ENCODE data around the gene ATP5MC2. TPM values are rescaled to one million over a fixed set of nuclear protein-coding genes. Genes with fewer than 3 reads are reported as not detected.
"Not testable (repeated sequence)": the region's sequence is repeated elsewhere in the genome, so short reads cannot be mapped to it uniquely, and the experiment has no call there.

ATP5MC2 gene
- total RNA-seq, 3 donors from 2014 or later (not counting 1 experiment from before 2014, with no cell fraction given), result 180 to 195 (median 184) TPM

DNA sequence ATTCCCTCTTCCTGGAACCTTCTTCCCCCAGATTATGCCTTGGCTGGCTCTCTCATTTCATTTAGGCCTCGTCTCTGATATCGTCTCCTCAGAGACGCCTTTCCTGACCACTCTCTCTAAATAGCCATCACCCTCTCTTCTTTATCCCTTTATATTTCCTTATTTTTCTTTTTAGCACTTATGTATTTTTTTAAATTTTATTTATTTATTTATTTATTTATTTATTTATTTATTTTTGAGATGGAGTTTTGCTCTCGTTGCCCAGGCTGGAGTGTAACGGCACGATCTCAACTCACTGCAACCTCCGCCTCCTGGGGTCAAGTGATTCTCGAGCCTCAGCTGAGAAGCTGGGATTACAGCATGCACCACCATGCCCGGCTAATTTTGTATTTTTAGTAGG lies 8.1 kb upstream of the ATP5MC2 start:
- Mint-ChIP-seq H3K27ac (no peak overlapping the region), H3K4me1 (no peaks in the 10 kb centered on the region), H3K9me3 (no peaks in the 10 kb centered on the region), H3K4me3 (no peak overlapping the region), H3K36me3 (no peaks in the 10 kb centered on the region), H3K27me3 (ENCODE audit: low read depth in 2 of 2) (peaks cover 19 to 21% of the 10 kb centered on the region in 2 donors)
- Histone ChIP-seq H3K4me3 (ENCODE audit: low read length) (no peak overlapping the region), H3K4me1 (ENCODE audit: control insufficient read depth, insufficient read depth, low read length) (no peaks in the 10 kb centered on the region), H3K9me3 (ENCODE audit: control insufficient read depth, insufficient read depth, low read length) (no peaks in the 10 kb centered on the region), H3K27me3 (ENCODE audit: control insufficient read depth, insufficient read depth, low read length) (no peaks in the 10 kb centered on the region), H3K36me3 (ENCODE audit: control insufficient read depth, insufficient read depth, low read length) (no peaks in the 10 kb centered on the region), H3K27ac (ENCODE audit: low read length) (no peak overlapping the region)
- ATAC-seq, result no peak
- WGBS (ENCODE audit: insufficient coverage), result 94% methylated on average over 9 of the region's 9 CpGs
- intact Hi-C loops (cut with micrococcal nuclease), result no loop called here
- TF ChIP-seq, protein P1, sequence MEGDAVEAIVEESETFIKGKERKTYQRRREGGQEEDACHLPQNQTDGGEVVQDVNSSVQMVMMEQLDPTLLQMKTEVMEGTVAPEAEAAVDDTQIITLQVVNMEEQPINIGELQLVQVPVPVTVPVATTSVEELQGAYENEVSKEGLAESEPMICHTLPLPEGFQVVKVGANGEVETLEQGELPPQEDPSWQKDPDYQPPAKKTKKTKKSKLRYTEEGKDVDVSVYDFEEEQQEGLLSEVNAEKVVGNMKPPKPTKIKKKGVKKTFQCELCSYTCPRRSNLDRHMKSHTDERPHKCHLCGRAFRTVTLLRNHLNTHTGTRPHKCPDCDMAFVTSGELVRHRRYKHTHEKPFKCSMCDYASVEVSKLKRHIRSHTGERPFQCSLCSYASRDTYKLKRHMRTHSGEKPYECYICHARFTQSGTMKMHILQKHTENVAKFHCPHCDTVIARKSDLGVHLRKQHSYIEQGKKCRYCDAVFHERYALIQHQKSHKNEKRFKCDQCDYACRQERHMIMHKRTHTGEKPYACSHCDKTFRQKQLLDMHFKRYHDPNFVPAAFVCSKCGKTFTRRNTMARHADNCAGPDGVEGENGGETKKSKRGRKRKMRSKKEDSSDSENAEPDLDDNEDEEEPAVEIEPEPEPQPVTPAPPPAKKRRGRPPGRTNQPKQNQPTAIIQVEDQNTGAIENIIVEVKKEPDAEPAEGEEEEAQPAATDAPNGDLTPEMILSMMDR (IDR thresholded peaks at IDR 0.05), result no peak
- no peak for DNase-seq

DNA sequence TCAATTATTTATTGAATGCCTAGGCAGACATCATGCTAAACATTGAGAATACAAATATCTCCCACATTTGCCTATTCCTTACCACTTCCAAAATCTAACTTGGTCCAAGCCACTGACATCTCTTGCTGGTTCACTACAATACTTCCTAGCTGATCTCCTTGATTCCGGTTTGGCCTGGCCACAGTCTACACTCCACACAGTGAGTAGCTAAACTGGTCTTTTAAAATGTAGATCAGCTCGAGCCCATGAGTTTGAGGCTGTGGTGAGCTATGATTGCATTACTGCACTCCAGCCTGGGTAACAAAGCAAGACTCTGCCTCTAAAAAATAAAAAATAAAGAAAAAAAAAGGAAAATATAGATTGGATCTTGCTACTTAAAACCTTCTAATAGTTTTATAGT lies 7.6 kb upstream of the ATP5MC2 start:
- peaks cover 20 to 24% of the 10 kb centered on the region in 2 donors for H3K27me3 Mint-ChIP-seq (ENCODE audit: low read depth in 2 of 2)
- H3K9me3 Mint-ChIP-seq, result no peaks in the 10 kb centered on the region
- Histone ChIP-seq H3K9me3 (ENCODE audit: control insufficient read depth, insufficient read depth, low read length) (no peaks in the 10 kb centered on the region), H3K4me1 (ENCODE audit: control insufficient read depth, insufficient read depth, low read length) (no peaks in the 10 kb centered on the region), H3K27me3 (ENCODE audit: control insufficient read depth, insufficient read depth, low read length) (no peaks in the 10 kb centered on the region), H3K4me3 (ENCODE audit: low read length) (no peak overlapping the region), H3K36me3 (ENCODE audit: control insufficient read depth, insufficient read depth, low read length) (no peaks in the 10 kb centered on the region), H3K27ac (ENCODE audit: low read length) (no peak overlapping the region)
- DNase-seq (no peak), ATAC-seq (no peak)
- H3K36me3 Mint-ChIP-seq, result no peaks in the 10 kb centered on the region
- H3K27ac Mint-ChIP-seq, result no peak overlapping the region
- intact Hi-C loops (cut with micrococcal nuclease), result no loop called here
- TF ChIP-seq, protein P1 (IDR thresholded peaks at IDR 0.05), result no peak
- H3K4me1 Mint-ChIP-seq, result no peaks in the 10 kb centered on the region
- H3K4me3 Mint-ChIP-seq, result no peak overlapping the region
- 100% methylated on average over 1 of the region's 2 CpGs for WGBS (ENCODE audit: insufficient coverage)

DNA sequence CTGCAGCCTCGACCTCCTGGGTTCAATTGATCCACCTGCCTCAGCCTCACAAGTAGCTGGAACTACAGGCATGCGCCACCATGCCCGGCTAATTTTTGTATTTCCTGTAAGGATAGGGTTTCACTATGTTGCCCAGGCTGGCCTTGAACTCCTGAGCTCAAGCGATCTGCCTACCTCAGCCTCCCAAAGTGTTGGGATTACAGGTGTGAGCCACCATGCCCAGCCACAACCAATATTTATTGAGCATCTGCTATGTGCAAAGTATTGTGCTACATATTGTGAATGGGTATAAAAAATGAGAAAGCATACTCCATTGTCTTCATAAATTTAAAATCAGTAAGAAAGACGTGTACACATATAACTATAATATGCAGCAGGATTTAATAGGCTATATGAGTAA lies 4.2 kb upstream of the ATP5MC2 start:
- peaks cover 10 to 14% of the 10 kb centered on the region in 2 donors for H3K4me1 Mint-ChIP-seq
- DNase-seq; H3K27ac Mint-ChIP-seq; H3K36me3 ChIP-seq (ENCODE audit: control insufficient read depth, insufficient read depth, low read length); H3K9me3 Mint-ChIP-seq; ATAC-seq; H3K4me3 ChIP-seq (ENCODE audit: low read length); H3K4me3 Mint-ChIP-seq; intact Hi-C loops (cut with micrococcal nuclease); H3K36me3 Mint-ChIP-seq; H3K9me3 ChIP-seq (ENCODE audit: control insufficient read depth, insufficient read depth, low read length); H3K27ac ChIP-seq (ENCODE audit: low read length): not testable (repeated sequence)
- Histone ChIP-seq H3K4me1 (ENCODE audit: control insufficient read depth, insufficient read depth, low read length) (peaks cover 22% of the 10 kb centered on the region), H3K27me3 (ENCODE audit: control insufficient read depth, insufficient read depth, low read length) (peaks cover 12% of the 10 kb centered on the region)
- peaks cover 9 to 20% of the 10 kb centered on the region in 2 donors for H3K27me3 Mint-ChIP-seq (ENCODE audit: low read depth in 2 of 2)
- 95% methylated on average over 3 of the region's 5 CpGs for WGBS (ENCODE audit: insufficient coverage)

DNA sequence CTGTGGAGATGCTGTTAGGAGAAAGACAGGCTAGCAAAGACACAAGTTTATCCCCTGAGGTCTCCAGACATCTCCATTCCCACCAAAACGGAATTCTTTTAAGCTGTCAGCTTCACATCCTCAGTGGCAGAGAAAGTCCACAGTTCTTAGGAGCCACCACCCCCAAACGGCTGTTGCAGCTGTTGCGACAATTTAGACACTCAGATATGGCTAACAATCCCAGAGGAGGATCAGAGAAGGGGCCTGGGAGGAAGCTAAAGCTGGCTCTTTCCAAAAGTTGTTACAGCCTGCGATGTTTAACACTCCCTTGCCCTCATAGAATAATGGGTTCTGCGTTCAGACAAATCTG lies 1.9 kb upstream of the ATP5MC2 start:
- intact Hi-C loops (cut with micrococcal nuclease), result loop anchor here (2.0 kb wide), 1 partner anchor 51 kb away; the partner anchor contains the start of gene ATF7
- peaks cover 20 to 22% of the 10 kb centered on the region in 2 donors for H3K4me1 Mint-ChIP-seq
- H3K4me1 ChIP-seq (ENCODE audit: control insufficient read depth, insufficient read depth, low read length), result peaks cover 24% of the 10 kb centered on the region
- no peaks in the 10 kb centered on the region for H3K9me3 ChIP-seq (ENCODE audit: control insufficient read depth, insufficient read depth, low read length)
- no peaks in the 10 kb centered on the region for H3K36me3 Mint-ChIP-seq
- peaks cover 12% of the 10 kb centered on the region for H3K27me3 ChIP-seq (ENCODE audit: control insufficient read depth, insufficient read depth, low read length)
- H3K4me3 ChIP-seq (ENCODE audit: low read length), result no peak overlapping the region
- no peak overlapping the region for H3K27ac Mint-ChIP-seq
- TF ChIP-seq, protein P1 (IDR thresholded peaks at IDR 0.05), result no peak
- no peaks in the 10 kb centered on the region for H3K9me3 Mint-ChIP-seq
- H3K4me3 Mint-ChIP-seq, result peak overlapping the region; percentile 55
- no peak for ATAC-seq
- peaks cover 9 to 15% of the 10 kb centered on the region in 2 donors for H3K27me3 Mint-ChIP-seq (ENCODE audit: low read depth in 2 of 2)
- WGBS (ENCODE audit: insufficient coverage), result 100% methylated on average over 4 of the region's 5 CpGs
- peaks cover under 1% of the 10 kb centered on the region for H3K36me3 ChIP-seq (ENCODE audit: control insufficient read depth, insufficient read depth, low read length)
- no peak overlapping the region for H3K27ac ChIP-seq (ENCODE audit: low read length)
- no peak for DNase-seq

All from natural killer cell (primary cell).